Esophagus muscularis mucosa (tissue), 3 donors: Measurements from ENCODE around the gene PAPLN.

Experiments used
- CTCF ChIP-seq, 3 experiments: fragments of 200-600 bp in 2 of 3; fragments of 450-650 bp in 1 of 3; sonication (generic) in 2 of 3; IDR thresholded peaks; one replicate each; pipeline ENCODE4 v1.5.1; 2017 to 2019; ENCODE audit warnings: antibody characterized with exemption in 3 of 3, mild to moderate bottlenecking in 2 of 3, moderate library complexity in 1 of 3
- POLR2A ChIP-seq: fragments of 450-650 bp; IDR thresholded peaks from one replicate; pipeline ENCODE4 v1.6.1; 2017; ENCODE audit warnings: antibody characterized with exemption, moderate library complexity, mild to moderate bottlenecking, low read depth

GRCh38 chr14:73188501-73188911 is 48.8 kb upstream of the PAPLN start:
- TF ChIP-seq POLR2A (no peak), CTCF (IDR thresholded peaks at IDR 0.05) (no peak)
